Mesenchymal stem cell (in vitro differentiated cells and primary cell): Measurements from ENCODE around the gene TSEN54.

Experiments
- DNase-seq: peaks from one replicate; pipeline ENCODE4 v3.0.0-alpha.2; 2013
- H2AFZ ChIP-seq: one replicate; pipeline ENCODE4 v1.6.1; 2013; ENCODE audit warnings: low read depth, mild to moderate bottlenecking, control low read depth, inconsistent platforms, low read length, moderate library complexity
- H2AK5ac ChIP-seq: 2 replicates; pipeline ENCODE4 v1.6.1; 2013; ENCODE audit warnings: low read length, moderate library complexity, mild to moderate bottlenecking, inconsistent platforms; ENCODE audit not compliant: severe bottlenecking
- H2BK120ac ChIP-seq: one replicate; pipeline ENCODE4 v1.6.1; 2013; ENCODE audit warnings: low read depth, mild to moderate bottlenecking, inconsistent platforms, low read length, moderate library complexity
- H2BK12ac ChIP-seq, 2 experiments: one replicate each; pipeline ENCODE4 v1.6.1; 2013; ENCODE audit warnings: inconsistent platforms in 2 of 2, low read length in 2 of 2, mild to moderate bottlenecking in 2 of 2, moderate library complexity in 2 of 2, control low read depth in 1 of 2
- H2BK15ac ChIP-seq: one replicate; pipeline ENCODE4 v1.6.1; 2013; ENCODE audit warnings: mild to moderate bottlenecking, low read depth, inconsistent platforms; ENCODE audit not compliant: poor library complexity, severe bottlenecking
- H2BK5ac ChIP-seq: 2 replicates; pipeline ENCODE4 v1.6.1; 2013; ENCODE audit warnings: low read depth, mild to moderate bottlenecking, low read length, control low read depth, inconsistent platforms; ENCODE audit not compliant: poor library complexity, severe bottlenecking
- H3K14ac ChIP-seq, 2 experiments: one replicate each; pipeline ENCODE4 v1.6.1; 2013; ENCODE audit warnings: inconsistent platforms in 2 of 2, low read length in 2 of 2, control low read depth in 1 of 2, mild to moderate bottlenecking in 1 of 2, moderate library complexity in 1 of 2
- H3K18ac ChIP-seq, 2 experiments: one replicate each; pipeline ENCODE4 v1.6.1; 2013; ENCODE audit warnings: inconsistent platforms in 2 of 2, low read length in 2 of 2, control low read depth in 1 of 2, low read depth in 1 of 2, mild to moderate bottlenecking in 1 of 2
- H3K23ac ChIP-seq, 2 experiments: one replicate each; pipeline ENCODE4 v1.6.1; 2013; ENCODE audit warnings: inconsistent platforms in 2 of 2, low read length in 2 of 2, mild to moderate bottlenecking in 2 of 2, moderate library complexity in 2 of 2, control low read depth in 1 of 2
- H3K27ac ChIP-seq: 2 replicates; pipeline ENCODE4 v1.5.1; 2013; ENCODE audit warnings: mild to moderate bottlenecking, moderate library complexity, low read length, control low read depth, inconsistent platforms; ENCODE audit not compliant: poor library complexity, severe bottlenecking
- H3K27me3 ChIP-seq, 2 experiments: 2 replicates each; pipeline versions ENCODE4 v1.6.1 to v1.7.0; 2013; ENCODE audit warnings: low read length in 2 of 2, mild to moderate bottlenecking in 2 of 2, moderate library complexity in 2 of 2, control low read depth in 1 of 2, inconsistent platforms in 1 of 2; ENCODE audit not compliant: control insufficient read depth in 1 of 2, insufficient read depth in 1 of 2
- H3K36me3 ChIP-seq, 2 experiments: 2 replicates each; pipeline versions ENCODE4 v1.6.1 to v1.7.0; 2013; ENCODE audit warnings: low read length in 2 of 2, control low read depth in 1 of 2, inconsistent platforms in 1 of 2, low read depth in 1 of 2, mild to moderate bottlenecking in 1 of 2; ENCODE audit not compliant: insufficient read depth in 2 of 2, control insufficient read depth in 1 of 2
- H3K4ac ChIP-seq, 2 experiments: one replicate each; pipeline ENCODE4 v1.6.1; 2013; ENCODE audit warnings: inconsistent platforms in 2 of 2, low read length in 2 of 2, mild to moderate bottlenecking in 2 of 2, moderate library complexity in 2 of 2, control low read depth in 1 of 2, low read depth in 1 of 2
- H3K4me1 ChIP-seq: 2 replicates; pipeline ENCODE4 v1.6.1; 2013; ENCODE audit warnings: low read depth, low read length, control low read depth; ENCODE audit not compliant: control insufficient read depth, insufficient read depth
- H3K4me2 ChIP-seq: 2 replicates; pipeline ENCODE4 v1.6.1; 2013; ENCODE audit warnings: low read length, mild to moderate bottlenecking, inconsistent platforms; ENCODE audit not compliant: poor library complexity, severe bottlenecking
- H3K4me3 ChIP-seq, 2 experiments: 2 replicates each; pipeline versions ENCODE4 v1.5.1 to v1.7.0; 2013; ENCODE audit warnings: low read length in 2 of 2, mild to moderate bottlenecking in 2 of 2, control low read depth in 1 of 2, low read depth in 1 of 2; ENCODE audit not compliant: insufficient read depth in 1 of 2
- H3K79me1 ChIP-seq: replicated peaks from 2 replicates; pipeline ENCODE4 v1.6.1; 2013; ENCODE audit warnings: mild to moderate bottlenecking, control low read depth, low read length, inconsistent platforms; ENCODE audit not compliant: poor library complexity, severe bottlenecking
- H3K9ac ChIP-seq: 2 replicates; pipeline ENCODE4 v1.7.0; 2013; ENCODE audit warnings: mild to moderate bottlenecking, low read length, moderate library complexity
- H3K9me3 ChIP-seq: 2 replicates; pipeline ENCODE4 v1.7.0; 2013; ENCODE audit warnings: mild to moderate bottlenecking, low read length; ENCODE audit not compliant: control insufficient read depth
- H4K8ac ChIP-seq: one replicate; pipeline ENCODE4 v1.6.1; 2013; ENCODE audit warnings: inconsistent platforms, mild to moderate bottlenecking, low read length, moderate library complexity
- H4K91ac ChIP-seq: one replicate; pipeline ENCODE4 v1.6.1; 2013; ENCODE audit warnings: mild to moderate bottlenecking, low read length, inconsistent platforms
- WGBS: methylation state at CpG from one replicate; pipeline ENCODE4 v1.1.7; 2013; ENCODE audit warnings: mixed read lengths; 5-methylcytosine and 5-hydroxymethylcytosine counted together

The TSEN54 gene

GRCh38 chr17:75485688-75486087 lies 30.6 kb upstream of the TSEN54 start:
- Histone ChIP-seq H4K8ac (no peak overlapping the region), H3K9ac (no peak overlapping the region), H2BK15ac (no peak overlapping the region), H3K18ac (no peak overlapping the region), H3K27me3 (no peaks in the 10 kb centered on the region), H2AFZ (no peak overlapping the region), H3K4me2 (no peak overlapping the region), H3K9me3 (no peaks in the 10 kb centered on the region), H3K36me3 (peaks cover 4 to 62% of the 10 kb centered on the region in 2 experiments), H3K79me1 (peaks cover 38% of the 10 kb centered on the region), H2BK12ac (no peak overlapping the region), H3K23ac (no peak overlapping the region), H3K14ac (no peak overlapping the region), H3K4ac (no peak overlapping the region), H4K91ac (no peak overlapping the region), H2BK120ac (no peak overlapping the region), H3K4me1 (peaks cover 10% of the 10 kb centered on the region), H2BK5ac (no peak overlapping the region), H3K27ac (no peak overlapping the region), H3K4me3 (no peak overlapping the region), H2AK5ac (no peak overlapping the region)
- 94% methylated on average over 12 of the region's 12 CpGs for WGBS
- DNase-seq = no peak

- Histone ChIP-seq H3K4me1 (peaks cover 10% of the 10 kb centered on the region), H3K36me3 (peaks cover 4 to 62% of the 10 kb centered on the region in 2 experiments), H3K14ac (no peak overlapping the region), H3K27me3 (no peaks in the 10 kb centered on the region), H2BK120ac (no peak overlapping the region), H2BK15ac (no peak overlapping the region), H2BK5ac (no peak overlapping the region), H3K9ac (no peak overlapping the region), H3K23ac (no peak overlapping the region), H2BK12ac (no peak overlapping the region), H3K4me3 (no peak overlapping the region), H3K4me2 (no peak overlapping the region), H4K8ac (no peak overlapping the region), H3K4ac (no peak overlapping the region), H3K27ac (no peak overlapping the region), H4K91ac (no peak overlapping the region), H3K9me3 (no peaks in the 10 kb centered on the region), H2AK5ac (no peak overlapping the region), H3K79me1 (peaks cover 34% of the 10 kb centered on the region), H3K18ac (no peak overlapping the region), H2AFZ (no peak overlapping the region)
- WGBS = 98% methylated on average over 14 of the region's 14 CpGs
- DNase-seq = no peak
Observed at GRCh38 chr17:75486151-75486550, 30.2 kb upstream of the TSEN54 start.

GRCh38 chr17:75486951-75487350 lies 29.4 kb upstream of the TSEN54 start:
- Histone ChIP-seq H3K27me3 (no peaks in the 10 kb centered on the region), H4K91ac (no peak overlapping the region), H3K4ac (no peak overlapping the region), H3K27ac (no peak overlapping the region), H2BK5ac (no peak overlapping the region), H3K4me1 (peaks cover 10% of the 10 kb centered on the region), H3K4me2 (no peak overlapping the region), H4K8ac (no peak overlapping the region), H2AFZ (no peak overlapping the region), H3K4me3 (no peak overlapping the region), H2BK15ac (no peak overlapping the region), H2BK12ac (no peak overlapping the region), H2BK120ac (no peak overlapping the region), H3K79me1 (peaks cover 27% of the 10 kb centered on the region), H3K36me3 (peaks cover 8 to 64% of the 10 kb centered on the region in 2 experiments), H3K9ac (no peak overlapping the region), H2AK5ac (no peak overlapping the region), H3K9me3 (no peaks in the 10 kb centered on the region), H3K14ac (no peak overlapping the region), H3K23ac (no peak overlapping the region), H3K18ac (no peak overlapping the region)
- 89% methylated on average over 5 of the region's 5 CpGs for WGBS
- DNase-seq = no peak

DNA sequence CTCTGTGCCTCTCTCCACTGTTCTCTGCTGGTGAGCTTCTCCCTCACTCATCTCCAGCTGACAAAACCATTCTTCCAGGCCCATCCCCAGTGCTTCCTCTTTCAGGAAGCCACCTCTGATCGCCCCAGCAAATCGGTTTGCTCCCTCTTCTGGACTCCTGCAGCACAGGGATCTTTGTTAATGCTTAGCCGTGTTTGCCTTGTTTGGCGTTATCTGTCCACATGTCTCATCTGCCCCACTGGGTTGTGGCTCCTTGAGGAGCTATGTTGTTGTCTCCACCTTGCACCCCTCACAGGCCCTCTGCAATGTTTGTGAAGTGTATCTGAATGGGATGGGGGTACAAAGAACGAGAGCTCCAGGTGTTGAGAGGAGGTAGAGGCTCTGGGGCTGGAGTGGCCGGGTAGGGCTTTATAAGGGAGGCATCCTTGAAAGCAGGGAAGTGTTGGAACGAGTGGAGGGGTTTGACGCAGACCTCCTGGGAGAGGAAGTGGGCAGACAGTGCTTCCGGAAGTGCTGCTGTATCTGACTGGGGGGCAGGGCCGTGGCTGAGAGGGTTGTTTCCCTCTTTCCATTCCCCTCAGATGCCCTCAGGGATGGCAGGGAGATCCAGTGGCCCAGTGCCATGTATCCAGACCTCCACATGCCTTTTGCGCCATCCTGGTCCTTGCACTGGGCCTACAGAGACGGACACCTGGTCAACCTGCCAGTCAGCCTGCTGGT lies 28.8 kb upstream of the TSEN54 start:
- Histone ChIP-seq H2BK15ac (no peak overlapping the region), H2BK120ac (no peak overlapping the region), H3K36me3 (peaks cover 14 to 69% of the 10 kb centered on the region in 2 experiments), H3K18ac (no peak overlapping the region), H3K4me3 (no peak overlapping the region), H2AFZ (no peak overlapping the region), H3K27ac (no peak overlapping the region), H3K4me2 (no peak overlapping the region), H3K79me1 (peaks cover 26% of the 10 kb centered on the region), H2BK5ac (no peak overlapping the region), H3K4ac (no peak overlapping the region), H3K9me3 (no peaks in the 10 kb centered on the region), H2AK5ac (no peak overlapping the region), H3K4me1 (peaks cover 10% of the 10 kb centered on the region), H4K91ac (no peak overlapping the region), H3K14ac (no peak overlapping the region), H4K8ac (no peak overlapping the region), H3K23ac (no peak overlapping the region), H2BK12ac (no peak overlapping the region), H3K27me3 (no peaks in the 10 kb centered on the region), H3K9ac (no peak overlapping the region)
- peak; percentile 4 for DNase-seq
- WGBS = 91% methylated on average over 12 of the region's 12 CpGs
